ENCODE results near the gene KRTAP10-1.

Gene KRTAP10-1

DNA sequence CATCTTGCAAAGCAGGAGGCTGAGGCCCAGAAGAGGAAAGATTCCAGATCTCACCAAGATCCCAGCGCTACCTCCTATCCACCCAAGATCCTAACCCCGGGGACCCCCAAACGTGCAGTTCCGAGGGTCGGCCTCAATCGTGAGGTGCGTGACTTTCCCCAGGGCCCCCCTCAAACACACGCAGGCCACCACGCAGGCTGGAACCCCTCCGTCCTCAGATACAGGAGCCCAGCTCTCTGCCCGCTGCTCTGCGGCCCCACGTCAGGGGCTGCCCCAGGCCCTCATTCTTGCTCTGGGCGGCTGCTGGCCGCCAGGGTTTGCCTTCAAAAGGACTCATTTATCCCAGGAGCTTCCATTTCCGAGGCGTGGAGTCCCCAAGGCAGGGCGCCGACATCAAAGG lies 39.9 kb downstream of the KRTAP10-1 start:
- no peak for DNase-seq

DNA sequence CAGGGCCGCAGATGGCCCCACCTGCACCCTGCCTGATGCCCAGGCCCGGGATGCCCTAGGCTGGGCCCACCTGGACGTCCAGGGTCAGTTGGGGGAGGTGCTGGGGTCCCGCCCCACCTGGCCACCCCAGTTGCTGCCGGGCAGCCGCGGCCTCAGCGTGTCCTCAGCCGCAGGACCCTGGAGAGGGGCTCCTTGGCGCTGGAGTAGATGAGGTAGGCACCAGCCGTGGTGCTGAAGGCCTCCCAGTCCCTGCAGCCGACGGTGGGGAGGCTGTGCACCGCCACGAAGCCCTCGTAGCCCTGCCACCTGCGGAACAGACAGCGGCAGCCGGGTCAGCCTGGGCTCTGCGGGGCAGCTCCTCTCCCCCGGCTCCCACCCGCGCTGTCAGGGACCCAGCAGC lies 40.4 kb downstream of the KRTAP10-1 start:
- no peak for DNase-seq

DNA sequence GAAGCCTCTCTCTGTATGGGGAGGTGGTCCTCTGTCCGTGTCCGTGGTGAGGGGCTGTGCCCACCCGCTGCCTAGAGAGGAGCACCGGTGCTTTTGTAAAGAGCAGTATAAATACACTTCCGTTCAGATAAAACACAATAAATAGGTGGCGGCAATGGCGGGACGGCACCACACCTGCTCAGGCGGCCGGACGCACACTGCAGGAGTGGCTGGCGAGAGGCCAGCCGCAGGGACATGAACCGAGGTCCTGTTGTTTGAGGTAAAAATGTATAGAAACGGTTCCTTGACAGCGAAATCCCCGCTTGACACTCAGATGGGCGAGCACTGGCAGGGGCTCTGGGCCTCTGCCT lies 40.8 kb downstream of the KRTAP10-1 start:
- no peak for DNase-seq

DNA sequence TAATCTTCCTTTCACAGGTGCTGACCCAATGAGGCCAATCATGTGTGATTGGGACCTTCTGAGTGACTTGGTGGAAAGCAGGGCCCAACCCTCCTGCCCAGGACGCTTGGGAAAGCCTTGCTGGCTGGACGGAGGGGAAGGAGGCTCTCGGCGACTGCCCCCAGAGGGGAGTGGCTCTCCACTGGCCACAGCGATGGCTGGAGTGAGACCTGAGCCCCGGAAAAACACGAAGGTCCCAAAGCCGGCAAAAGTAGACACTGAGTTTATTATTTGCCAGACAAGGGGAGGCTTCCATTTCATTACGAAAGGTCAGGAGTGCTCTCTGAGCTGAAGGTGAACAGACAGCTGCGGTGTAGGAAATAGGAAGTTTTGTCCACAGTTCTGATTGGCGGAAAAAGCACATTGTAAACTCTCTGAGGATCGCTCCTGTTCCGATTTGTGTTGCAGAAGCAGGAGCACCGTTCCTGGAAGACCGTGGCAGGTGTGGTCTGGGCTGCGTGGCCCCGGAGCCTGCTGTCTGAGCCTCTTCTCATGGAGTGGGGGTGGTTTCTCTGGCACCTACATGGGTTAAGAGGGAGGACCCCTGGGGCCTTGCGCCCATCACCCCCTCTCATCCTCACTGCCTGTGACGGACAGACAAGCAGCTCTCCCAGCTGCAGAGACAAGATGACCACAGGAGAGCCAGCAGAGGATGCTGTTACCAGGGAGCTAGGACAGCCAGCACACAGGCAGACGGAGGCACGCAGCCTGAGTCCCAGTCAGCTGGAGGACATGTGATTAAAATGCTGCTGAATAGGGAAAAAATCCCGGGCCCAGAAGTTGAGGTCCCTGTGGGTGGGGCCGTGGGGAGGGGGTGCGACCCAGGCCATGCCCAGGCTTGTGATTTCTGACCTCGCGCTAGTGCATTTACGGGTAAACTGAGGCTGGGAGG lies 41.5 kb downstream of the KRTAP10-1 start:
- DNase-seq: no peak

DNA sequence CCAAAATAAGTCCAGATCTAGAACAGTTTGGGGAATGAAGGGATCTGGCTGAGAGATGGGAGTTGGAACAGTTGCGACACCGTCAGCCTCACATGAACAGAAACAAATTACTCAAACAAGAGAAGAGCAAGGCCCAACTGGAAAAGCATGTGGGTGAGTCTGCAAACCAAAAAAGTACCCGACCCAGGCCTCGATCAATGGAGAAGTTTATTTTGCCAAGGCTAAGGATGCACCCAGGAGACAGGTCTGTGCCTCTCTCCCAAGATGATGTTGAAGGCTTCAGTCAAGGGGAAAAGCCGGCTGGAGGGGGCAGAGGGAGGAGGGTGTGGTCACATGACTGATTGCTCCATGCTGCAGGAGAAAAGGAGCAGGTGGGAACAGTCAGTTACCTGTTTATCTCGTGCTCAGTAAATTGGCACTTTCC lies 42.3 kb downstream of the KRTAP10-1 start:
- no peak for DNase-seq

DNA sequence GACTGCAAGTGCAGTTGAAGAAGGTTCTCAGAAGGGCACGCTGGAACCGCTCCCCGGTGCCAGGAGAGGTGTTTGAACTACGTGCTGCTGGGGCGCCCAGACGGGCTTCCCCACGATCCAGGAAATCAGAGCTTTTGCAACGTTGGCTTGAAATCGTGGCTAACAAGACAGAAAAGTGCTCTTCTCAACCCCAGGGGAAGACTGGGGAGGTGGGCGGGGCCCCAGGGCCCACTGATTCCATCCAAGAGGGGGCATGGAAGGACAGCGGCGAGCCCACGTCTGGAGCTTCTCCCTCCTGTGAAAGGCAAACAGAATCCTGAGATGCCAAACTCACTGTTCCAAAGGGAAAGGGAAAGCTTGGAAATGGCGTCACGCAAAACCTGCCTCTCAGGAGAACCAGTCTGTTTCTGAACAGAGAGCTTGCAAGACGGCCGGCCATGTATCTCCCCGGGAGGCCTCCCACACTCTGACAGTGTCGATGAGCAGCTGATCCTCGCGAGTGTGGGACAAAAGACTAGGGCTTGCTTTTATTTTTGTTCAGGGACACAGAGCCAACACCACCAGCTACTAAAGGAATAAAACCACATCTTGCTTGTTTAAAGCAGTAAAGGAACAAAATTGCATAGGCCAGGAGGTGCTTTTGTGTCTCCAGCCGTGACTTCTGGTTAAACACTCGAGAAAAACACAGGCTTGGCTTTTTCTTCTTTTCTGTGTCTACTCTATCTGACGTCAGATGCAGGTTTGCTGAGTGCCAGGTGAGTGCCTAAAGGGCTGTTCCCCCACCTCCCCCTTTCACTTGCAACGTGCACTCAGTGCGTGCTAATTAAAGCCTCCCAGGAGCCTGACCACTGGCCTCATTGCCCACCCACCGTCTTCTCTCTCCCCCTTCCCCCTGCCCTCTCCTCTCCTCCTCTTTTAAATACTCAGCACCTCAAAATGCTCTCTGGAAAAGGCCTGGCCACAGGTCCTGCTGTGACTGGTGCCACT lies 43.1 kb downstream of the KRTAP10-1 start:
- no peak for DNase-seq

DNA sequence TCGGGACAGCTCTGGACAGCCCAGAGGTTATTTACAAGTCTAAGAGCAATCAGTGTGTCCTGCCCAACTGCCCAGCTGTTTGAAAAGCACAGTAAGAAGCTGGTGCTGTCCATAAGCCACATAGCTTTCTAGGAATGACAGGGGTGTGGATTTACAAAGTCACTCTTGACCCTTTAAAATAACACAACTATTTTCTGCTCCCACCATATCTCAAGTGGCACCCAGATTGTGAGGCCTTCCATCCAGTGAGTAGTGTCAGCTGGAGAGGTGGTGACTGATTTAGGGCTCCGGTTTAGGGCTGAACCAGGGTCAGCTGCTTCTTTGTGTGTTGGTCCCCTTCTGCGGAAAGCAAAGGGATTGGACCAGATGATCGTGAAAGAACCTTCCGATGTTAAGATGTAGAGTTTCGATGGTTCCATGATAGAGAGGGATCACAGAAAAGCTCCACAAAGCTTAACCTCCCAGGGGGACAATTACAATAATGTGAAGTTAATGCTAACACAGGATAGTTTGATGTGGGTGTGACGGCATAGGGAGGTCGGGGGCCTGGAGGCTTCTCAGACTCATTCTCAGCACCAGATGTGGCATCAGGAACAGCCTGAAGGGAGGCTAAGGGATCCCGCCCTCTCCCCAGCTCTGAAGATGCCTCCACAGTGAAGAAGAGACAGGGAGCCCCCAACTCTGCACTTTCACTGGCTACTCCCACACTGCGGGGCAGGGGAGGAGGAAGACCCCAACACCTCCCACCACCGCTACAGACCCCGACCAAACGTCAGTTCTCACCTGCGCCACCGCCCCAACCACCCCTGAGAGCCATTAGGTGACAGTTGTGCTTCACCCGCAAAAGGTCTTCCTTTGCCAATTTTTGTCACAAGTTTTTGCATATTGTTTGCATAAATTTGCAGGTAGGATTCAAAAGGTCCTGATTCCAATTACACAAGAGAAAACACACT lies 44.1 kb downstream of the KRTAP10-1 start:
- no peak for DNase-seq

DNA sequence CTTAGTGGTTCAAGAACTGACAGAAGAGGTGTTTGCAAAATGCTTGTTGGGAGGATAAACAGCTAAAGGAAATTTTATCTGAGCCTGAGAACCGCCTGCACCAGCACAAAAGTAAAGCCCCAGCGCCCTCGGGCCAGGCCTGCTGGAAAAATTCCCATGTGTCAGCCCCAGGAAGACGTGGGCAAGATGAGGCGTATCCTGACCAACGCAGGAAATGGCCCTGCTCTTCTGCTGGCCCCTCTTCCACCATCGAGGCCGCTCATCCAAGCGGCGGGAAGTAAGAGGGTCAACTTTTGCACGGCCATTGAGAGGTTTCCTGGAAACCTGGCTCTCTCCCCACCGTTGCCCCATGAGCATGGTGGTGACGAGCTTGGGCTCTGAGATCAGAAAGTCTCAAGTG lies 45.0 kb downstream of the KRTAP10-1 start:
- no peak for DNase-seq

DNA sequence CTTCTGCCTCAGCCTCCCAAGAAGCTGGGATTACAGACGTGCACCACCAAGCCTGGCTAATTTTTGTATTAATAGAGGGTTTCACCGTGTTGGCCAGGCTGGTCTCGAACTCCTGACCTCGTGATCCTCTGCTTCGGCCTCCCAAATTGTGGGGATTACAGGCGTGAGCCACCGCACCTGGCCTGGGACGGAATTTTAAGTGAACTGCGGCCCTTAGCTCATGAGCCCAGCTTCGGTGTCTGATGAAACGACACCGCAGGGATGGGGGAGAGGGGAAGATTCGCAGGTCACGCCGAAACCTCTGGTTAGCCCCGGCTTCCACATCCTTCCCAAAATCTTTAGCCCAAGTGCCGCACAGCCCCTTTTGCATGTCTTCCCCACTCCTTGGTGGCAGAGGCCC lies 45.6 kb downstream of the KRTAP10-1 start:
- no peak for DNase-seq

DNA sequence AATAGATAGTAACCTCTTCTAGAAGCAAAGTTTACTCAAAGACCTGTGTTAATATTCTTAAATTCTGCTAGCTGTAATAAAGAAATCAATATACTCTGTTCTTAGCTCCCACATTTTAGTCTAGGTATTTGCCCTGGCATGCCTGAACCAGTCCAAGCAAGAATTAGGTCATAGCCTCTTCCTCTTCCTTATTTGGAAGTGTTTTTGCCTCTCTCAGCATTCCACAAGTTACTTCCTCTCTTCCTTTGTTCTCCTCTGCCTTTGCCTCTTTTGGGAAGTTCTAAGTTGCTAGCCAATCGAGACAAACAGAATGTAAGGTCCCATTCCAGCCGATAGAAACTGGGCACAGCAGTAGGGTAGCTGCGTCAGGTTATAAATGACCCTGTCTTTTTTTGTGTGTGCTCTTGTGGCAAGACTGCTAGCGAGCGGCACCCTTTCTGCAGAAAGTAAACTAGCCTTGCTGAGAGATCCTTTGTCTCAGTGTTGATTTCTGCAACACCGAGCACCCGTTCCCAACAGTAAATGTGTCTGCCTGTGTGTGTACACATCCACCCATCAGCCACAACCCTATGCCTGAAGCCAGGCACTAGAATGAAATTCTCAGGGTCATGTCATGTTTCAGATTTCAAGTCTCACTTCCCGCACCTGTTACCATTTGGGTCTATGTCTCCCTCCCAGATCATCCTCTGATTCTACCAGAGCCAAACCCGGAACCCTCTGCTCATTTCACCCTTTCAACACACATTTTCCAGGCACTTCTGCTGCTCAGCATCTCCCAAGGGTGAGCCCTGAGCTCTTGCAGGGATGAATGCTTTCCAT lies 47.2 kb downstream of the KRTAP10-1 start:
- no peak for DNase-seq

DNA sequence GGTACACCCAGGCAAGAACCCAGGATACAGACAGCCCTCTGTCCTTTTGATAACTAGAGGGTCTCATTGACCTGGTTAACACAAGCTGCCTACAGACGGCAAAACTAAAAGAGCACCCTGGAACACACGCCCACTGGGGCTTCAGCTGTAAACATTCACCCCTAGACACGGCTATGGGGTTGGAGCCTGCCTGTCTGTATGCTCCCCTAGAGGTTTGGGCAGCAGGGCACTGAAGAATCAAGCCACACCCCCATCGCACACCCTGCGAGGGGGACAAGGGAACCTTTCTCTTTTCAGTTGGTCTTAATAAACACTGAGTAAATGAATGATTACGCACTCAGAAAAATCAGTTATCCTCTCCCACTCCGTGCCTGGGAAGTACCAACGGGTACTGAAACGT lies 49.2 kb downstream of the KRTAP10-1 start:
- DNase-seq: no peak

DNA sequence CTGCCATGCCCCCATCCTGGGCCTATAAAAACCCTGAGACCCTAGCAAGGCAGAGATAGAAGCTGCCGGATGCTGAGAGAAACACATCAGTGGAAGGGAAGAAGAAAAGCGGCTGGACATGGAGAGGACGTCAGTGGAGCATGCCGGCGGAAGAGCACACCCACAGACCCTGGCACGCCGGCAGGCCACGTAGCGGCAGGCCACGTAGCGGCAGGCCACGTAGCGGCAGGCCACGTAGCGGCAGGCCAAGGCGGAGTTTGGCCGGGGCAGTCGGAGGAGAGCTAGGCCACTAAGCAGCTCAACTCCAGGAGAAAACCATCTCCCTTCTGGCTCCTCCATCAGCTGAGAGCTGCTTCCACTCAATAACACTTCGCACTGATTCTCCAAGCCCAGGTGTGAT lies 49.6 kb downstream of the KRTAP10-1 start:
- no peak for DNase-seq

DNA sequence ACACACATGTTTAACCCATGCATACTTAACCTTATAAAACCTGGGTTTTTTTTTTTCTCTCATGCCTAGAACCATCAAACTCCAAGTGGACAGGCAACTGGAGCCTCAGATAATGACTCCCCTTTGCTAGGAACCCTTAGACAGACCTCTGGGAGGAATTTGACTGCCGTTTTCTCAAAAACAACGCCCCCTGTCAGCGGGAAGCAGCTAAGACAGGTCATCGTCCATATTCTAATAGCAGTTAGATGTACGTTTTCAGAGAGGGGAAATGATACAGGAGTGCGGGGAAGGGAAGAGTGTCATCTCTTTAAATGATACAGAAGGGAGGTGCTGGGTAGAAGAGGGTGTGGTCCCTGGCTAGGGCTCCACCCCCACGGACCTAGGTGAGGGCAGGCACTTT lies 50.0 kb downstream of the KRTAP10-1 start:
- no peak for DNase-seq

All from fibroblast of skin of right biceps (primary cell).